Astrocyte (in vitro differentiated cells and primary cell): ENCODE results near the gene UBE2S. TPM values are rescaled to one million over a fixed set of nuclear protein-coding genes. Genes with fewer than 3 reads are reported as not detected.

Experiments used
- DNase-seq: peaks from one replicate; pipeline ENCODE4 v3.0.0-alpha.2; 2010; ENCODE audit warnings: low read depth
- FAIRE-seq: peaks from 2 replicates; lab custom pipeline; 2011; peaks lifted over from hg19 to GRCh38; lab: Jason Lieb, UNC
- H2AFZ ChIP-seq: 2 replicates; pipeline ENCODE4 v1.6.0; 2012; ENCODE audit warnings: low read depth, low read length, inconsistent platforms
- H3K27ac ChIP-seq: 2 replicates; pipeline ENCODE4 v1.5.1; 2011; ENCODE audit warnings: low read depth, low read length, inconsistent platforms
- H3K27me3 ChIP-seq: 2 replicates; pipeline ENCODE4 v1.6.0; 2011; ENCODE audit warnings: low read length, inconsistent platforms; ENCODE audit not compliant: insufficient read depth
- H3K36me3 ChIP-seq: 2 replicates; pipeline ENCODE4 v1.5.1; 2011; ENCODE audit warnings: low read length, inconsistent platforms; ENCODE audit not compliant: insufficient read depth
- H3K4me1 ChIP-seq: 2 replicates; pipeline ENCODE4 v1.5.1; 2011; ENCODE audit warnings: low read length, inconsistent platforms; ENCODE audit not compliant: insufficient read depth
- H3K4me2 ChIP-seq: 2 replicates; pipeline ENCODE4 v1.6.0; 2012; ENCODE audit warnings: low read length, inconsistent platforms
- H3K4me3 ChIP-seq: 2 replicates; pipeline ENCODE4 v1.5.1; 2011; ENCODE audit warnings: low read depth, mild to moderate bottlenecking, low read length, inconsistent platforms; ENCODE audit not compliant: insufficient read depth
- H3K79me2 ChIP-seq: 2 replicates; pipeline ENCODE4 v1.6.0; 2012; ENCODE audit warnings: mild to moderate bottlenecking, low read length, inconsistent platforms; ENCODE audit not compliant: insufficient read depth
- H3K9ac ChIP-seq: 2 replicates; pipeline ENCODE4 v1.6.0; 2012; ENCODE audit warnings: mild to moderate bottlenecking, low read length, inconsistent platforms
- H3K9me3 ChIP-seq: 2 replicates; pipeline ENCODE4 v1.5.1; 2012; ENCODE audit warnings: low read depth, mild to moderate bottlenecking, low read length, inconsistent platforms; ENCODE audit not compliant: insufficient read depth
- H4K20me1 ChIP-seq: 2 replicates; pipeline ENCODE4 v1.6.0; 2012; ENCODE audit warnings: low read length, inconsistent platforms; ENCODE audit not compliant: insufficient read depth
- H3K27ac Mint-ChIP-seq: one replicate; pipeline ENCODE4 v1.8.0; 2021; ENCODE audit warnings: mild to moderate bottlenecking, mixed read lengths; ENCODE audit not compliant: unreplicated experiment
- H3K27me3 Mint-ChIP-seq: one replicate; pipeline ENCODE4 v1.8.0; 2021; ENCODE audit warnings: low read depth, mixed read lengths; ENCODE audit not compliant: unreplicated experiment
- H3K36me3 Mint-ChIP-seq: one replicate; pipeline ENCODE4 v1.8.0; 2021; ENCODE audit warnings: low read depth, mixed read lengths; ENCODE audit not compliant: unreplicated experiment
- H3K4me1 Mint-ChIP-seq: one replicate; pipeline ENCODE4 v1.8.0; 2021; ENCODE audit warnings: low read depth, mixed read lengths; ENCODE audit not compliant: unreplicated experiment
- H3K4me3 Mint-ChIP-seq: one replicate; pipeline ENCODE4 v1.8.0; 2021; ENCODE audit warnings: mild to moderate bottlenecking, moderate library complexity, mixed read lengths; ENCODE audit not compliant: unreplicated experiment
- H3K9me3 Mint-ChIP-seq: one replicate; pipeline ENCODE4 v1.8.0; 2021; ENCODE audit warnings: mild to moderate bottlenecking, mixed read lengths; ENCODE audit not compliant: unreplicated experiment
- EZH2 ChIP-seq: IDR thresholded peaks from 2 replicates; pipeline ENCODE4 v1.6.1; 2012; ENCODE audit warnings: mild to moderate bottlenecking, low read length, inconsistent platforms; ENCODE audit not compliant: insufficient read depth
- total RNA-seq: library from RNA; stranded (reverse); gene quantifications from 2 replicates; pipeline ENCODE4 v1.2.1, GENCODE V29; 2021
- TF ChIP-seq, protein P1 (sequence below): IDR thresholded peaks from 2 replicates; pipeline ENCODE4 v1.5.1; 2011; ENCODE audit warnings: low read depth, mild to moderate bottlenecking, inconsistent platforms, low read length, moderate library complexity; ENCODE audit not compliant: insufficient read depth

Gene UBE2S
- total RNA-seq, 1 donor from 2014 or later = 116 TPM

- Histone ChIP-seq H3K27me3 (peaks cover 5% of the 10 kb centered on the region), H3K4me1 (no peaks in the 10 kb centered on the region), H2AFZ (no peak overlapping the region), H3K4me3 (no peak overlapping the region), H3K4me2 (no peak overlapping the region), H3K36me3 (no peaks in the 10 kb centered on the region), H3K9me3 (peaks cover under 1% of the 10 kb centered on the region), H4K20me1 (no peaks in the 10 kb centered on the region), H3K9ac (no peak overlapping the region), H3K27ac (no peak overlapping the region), H3K79me2 (no peaks in the 10 kb centered on the region)
- TF ChIP-seq, protein P1, sequence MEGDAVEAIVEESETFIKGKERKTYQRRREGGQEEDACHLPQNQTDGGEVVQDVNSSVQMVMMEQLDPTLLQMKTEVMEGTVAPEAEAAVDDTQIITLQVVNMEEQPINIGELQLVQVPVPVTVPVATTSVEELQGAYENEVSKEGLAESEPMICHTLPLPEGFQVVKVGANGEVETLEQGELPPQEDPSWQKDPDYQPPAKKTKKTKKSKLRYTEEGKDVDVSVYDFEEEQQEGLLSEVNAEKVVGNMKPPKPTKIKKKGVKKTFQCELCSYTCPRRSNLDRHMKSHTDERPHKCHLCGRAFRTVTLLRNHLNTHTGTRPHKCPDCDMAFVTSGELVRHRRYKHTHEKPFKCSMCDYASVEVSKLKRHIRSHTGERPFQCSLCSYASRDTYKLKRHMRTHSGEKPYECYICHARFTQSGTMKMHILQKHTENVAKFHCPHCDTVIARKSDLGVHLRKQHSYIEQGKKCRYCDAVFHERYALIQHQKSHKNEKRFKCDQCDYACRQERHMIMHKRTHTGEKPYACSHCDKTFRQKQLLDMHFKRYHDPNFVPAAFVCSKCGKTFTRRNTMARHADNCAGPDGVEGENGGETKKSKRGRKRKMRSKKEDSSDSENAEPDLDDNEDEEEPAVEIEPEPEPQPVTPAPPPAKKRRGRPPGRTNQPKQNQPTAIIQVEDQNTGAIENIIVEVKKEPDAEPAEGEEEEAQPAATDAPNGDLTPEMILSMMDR = no peak
- TF ChIP-seq EZH2 = no peak
- Mint-ChIP-seq H3K4me1 (no peaks in the 10 kb centered on the region), H3K27me3 (peaks cover 9% of the 10 kb centered on the region), H3K27ac (no peak overlapping the region), H3K4me3 (no peak overlapping the region), H3K9me3 (no peaks in the 10 kb centered on the region), H3K36me3 (no peaks in the 10 kb centered on the region)
- FAIRE-seq = no peak
- DNase-seq = no peak
These were observed 18.5 kb upstream of the UBE2S start for GRCh38 chr19:55426042-55426441.

DNA sequence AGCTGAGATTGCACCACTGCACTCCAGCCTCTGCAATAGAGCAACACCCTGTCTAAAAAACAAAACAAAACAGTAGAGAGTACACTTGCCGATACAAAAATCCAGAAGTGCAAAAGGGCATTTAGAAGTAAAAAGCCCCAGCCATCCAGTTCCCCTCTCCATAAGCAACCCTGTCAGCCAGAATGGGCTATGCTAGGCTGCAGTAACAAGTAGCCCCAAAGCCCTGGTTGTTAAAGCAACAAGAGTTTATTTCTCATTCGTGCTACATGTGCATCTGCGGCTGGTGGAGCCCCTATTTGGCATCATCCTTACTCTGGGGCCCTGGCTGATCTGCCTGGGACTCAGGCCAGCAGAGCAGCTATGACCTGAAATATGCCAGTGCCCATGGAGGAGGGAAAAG lies 16.9 kb upstream of the UBE2S start:
- H3K9ac ChIP-seq = no peak overlapping the region
- no peak overlapping the region for H3K4me3 Mint-ChIP-seq

More for the DNA sequence above, 16.9 kb upstream of the UBE2S start:
- Histone ChIP-seq H2AFZ (no peak overlapping the region), H3K4me1 (no peaks in the 10 kb centered on the region), H3K27ac (no peak overlapping the region), H3K9me3 (no peaks in the 10 kb centered on the region), H3K79me2 (no peaks in the 10 kb centered on the region), H3K4me2 (no peak overlapping the region), H3K36me3 (no peaks in the 10 kb centered on the region), H3K4me3 (no peak overlapping the region), H3K27me3 (peaks cover 7% of the 10 kb centered on the region), H4K20me1 (no peaks in the 10 kb centered on the region)
- H3K27ac Mint-ChIP-seq = no peak overlapping the region
- H3K27me3 Mint-ChIP-seq = peaks cover 17% of the 10 kb centered on the region
- H3K36me3 Mint-ChIP-seq = no peaks in the 10 kb centered on the region
- TF ChIP-seq, protein P1 = no peak
- TF ChIP-seq EZH2 = no peak
- FAIRE-seq = no peak
- H3K4me1 Mint-ChIP-seq = no peaks in the 10 kb centered on the region
- H3K9me3 Mint-ChIP-seq = no peaks in the 10 kb centered on the region
- DNase-seq = no peak
